HEK293T (cell line): ENCODE results near the gene KISS1R.

Experiments used
- CTCF ChIA-PET: fragments of 350-600 bp; formaldehyde crosslinking; extraction: SDS; loops from one replicate; lab custom pipeline; 2021; ENCODE audit warnings: antibody characterized with exemption, inconsistent platforms; lab: Yijun Ruan, JAX
- POLR2A ChIA-PET: fragments of 350-600 bp; formaldehyde crosslinking; extraction: SDS; loops from one replicate; lab custom pipeline; 2020; ENCODE audit warnings: antibody characterized with exemption, inconsistent platforms; lab: Yijun Ruan, JAX
- DNase-seq: peaks from one replicate; pipeline ENCODE4 v3.0.0; 2012; ENCODE audit warnings: mixed read lengths; ENCODE audit errors: extremely low spot score
- ARNT ChIP-seq: fragments of 450-650 bp; IDR thresholded peaks from 2 replicates; pipeline ENCODE4 v1.6.1; 2017; ENCODE audit warnings: mild to moderate bottlenecking
- BHLHE40 ChIP-seq: fragments of 450-650 bp; IDR thresholded peaks from 2 replicates; pipeline ENCODE4 v1.6.1; 2016; ENCODE audit warnings: mild to moderate bottlenecking, moderate library complexity, borderline replicate concordance
- CTBP1 ChIP-seq: fragments of 450-650 bp; IDR thresholded peaks from 2 replicates; pipeline ENCODE4 v1.6.1; 2016; ENCODE audit warnings: borderline replicate concordance
- ELF4 ChIP-seq: fragments of 450-650 bp; IDR thresholded peaks from 2 replicates; pipeline ENCODE4 v1.6.1; 2017; ENCODE audit warnings: antibody characterized with exemption
- FOXA1 ChIP-seq: fragments of 450-650 bp; IDR thresholded peaks from 2 replicates; pipeline ENCODE4 v1.6.1; 2016; ENCODE audit warnings: mild to moderate bottlenecking
- FOXK2 ChIP-seq: fragments of 450-650 bp; IDR thresholded peaks from 2 replicates; pipeline ENCODE4 v1.6.1; 2016; ENCODE audit warnings: mild to moderate bottlenecking
- FOXM1 ChIP-seq: fragments of 450-650 bp; IDR thresholded peaks from 2 replicates; pipeline ENCODE4 v1.6.1; 2017; ENCODE audit warnings: mild to moderate bottlenecking, borderline replicate concordance
- HDGF ChIP-seq: fragments of 450-650 bp; IDR thresholded peaks from 2 replicates; pipeline ENCODE4 v1.6.1; 2017; ENCODE audit warnings: antibody characterized with exemption, borderline replicate concordance
- L3MBTL2 ChIP-seq: fragments of 450-650 bp; conservative IDR thresholded peaks from 2 replicates; pipeline ENCODE4 v1.6.1; 2016; ENCODE audit warnings: mild to moderate bottlenecking
- LEF1 ChIP-seq: fragments of 450-650 bp; IDR thresholded peaks from 2 replicates; pipeline ENCODE4 v1.6.1; 2017; ENCODE audit warnings: mild to moderate bottlenecking, borderline replicate concordance
- NFRKB ChIP-seq: fragments of 450-650 bp; IDR thresholded peaks from 2 replicates; pipeline ENCODE4 v1.6.1; 2016; ENCODE audit warnings: mild to moderate bottlenecking, moderate library complexity
- PKNOX1 ChIP-seq: fragments of 450-650 bp; IDR thresholded peaks from 2 replicates; pipeline ENCODE4 v1.6.1; 2016
- SP1 ChIP-seq: fragments of 450-650 bp; IDR thresholded peaks from 2 replicates; pipeline ENCODE4 v1.6.1; 2017
- SUZ12 ChIP-seq: fragments of 450-650 bp; IDR thresholded peaks from 2 replicates; pipeline ENCODE4 v1.6.1; 2016; ENCODE audit warnings: mild to moderate bottlenecking
- TARDBP ChIP-seq: fragments of 450-650 bp; IDR thresholded peaks from 2 replicates; pipeline ENCODE4 v1.6.1; 2016
- ZNF384 ChIP-seq: fragments of 450-650 bp; IDR thresholded peaks from 2 replicates; pipeline ENCODE4 v1.6.1; 2016

The KISS1R gene

GRCh38 chr19:916645-917322 is 349 bp upstream of the KISS1R start:
- DNase-seq = no peak
- ChIA-PET POLR2A (no interaction called here), CTCF (interaction anchor here (1.0 to 1.1 kb wide), 2 partner anchors 53 to 147 kb away, joined by 3 to 4 read pairs; no protein-coding TSS in a partner anchor)
- TF ChIP-seq ELF4 (no peak), BHLHE40 (no peak), HDGF (no peak), FOXM1 (no peak), NFRKB (no peak), TARDBP (no peak), ZNF384 (no peak), CTBP1 (no peak), FOXA1 (no peak), SP1 (no peak), ARNT (no peak), LEF1 (no peak), FOXK2 (no peak)

GRCh38 chr19:918152-918437 is 962 bp downstream of the KISS1R start:
- DNase-seq = no peak
- CTCF ChIA-PET = no interaction called here
- TF ChIP-seq FOXK2 (no peak), SP1 (no peak), NFRKB (no peak), FOXM1 (no peak), BHLHE40 (no peak), FOXA1 (no peak), ELF4 (no peak), TARDBP (no peak), L3MBTL2 (no peak), PKNOX1 (no peak), LEF1 (no peak), ZNF384 (no peak)
- POLR2A ChIA-PET = no interaction called here

- no peak for TF ChIP-seq HDGF
- no peak for TF ChIP-seq SP1
- no peak for TF ChIP-seq SUZ12
- no peak for TF ChIP-seq FOXK2
- TF ChIP-seq PKNOX1 = no peak
- TF ChIP-seq BHLHE40 = no peak
- no peak for TF ChIP-seq CTBP1
- TF ChIP-seq L3MBTL2 = no peak
- TF ChIP-seq FOXM1 = no peak
- TF ChIP-seq LEF1 = no peak
- no peak for TF ChIP-seq FOXA1
- no peak for TF ChIP-seq TARDBP
- no peak for TF ChIP-seq ARNT
- no peak for TF ChIP-seq ZNF384
- ChIA-PET CTCF (no interaction called here), POLR2A (no interaction called here)
- DNase-seq = no peak
Measured at GRCh38 chr19:918481-919198, 1.5 kb downstream of the KISS1R start.

- CTCF ChIA-PET = no interaction called here
- POLR2A ChIA-PET = interaction anchor here (0.6 to 1.1 kb wide), 3 partner anchors 11 to 121 kb away, joined by 3 to 4 read pairs (median 4); partner anchors contain the start of gene WDR18
Measured at GRCh38 chr19:919199-920050, 2.3 kb downstream of the KISS1R start.

More at GRCh38 chr19:919199-920050, 2.3 kb downstream of the KISS1R start:
- TF ChIP-seq SUZ12 (no peak), NFRKB (no peak), FOXA1 (no peak), L3MBTL2 (no peak), CTBP1 (no peak), BHLHE40 (no peak), HDGF (no peak), ELF4 (no peak), LEF1 (no peak), TARDBP (no peak), ZNF384 (no peak), SP1 (no peak), FOXK2 (no peak), FOXM1 (no peak), ARNT (no peak), PKNOX1 (no peak)
- no peak for DNase-seq
